Right atrium auricular region (tissue), 2 donors: Measurements from ENCODE around the gene ACSF3. TPM values are rescaled to one million over a fixed set of nuclear protein-coding genes. Genes with fewer than 3 reads are reported as not detected.

Source experiments
- DNase-seq: peaks from one replicate; pipeline ENCODE4 v3.0.0-alpha.2; 2019; ENCODE audit warnings: low spot score
- H3K27ac ChIP-seq, 2 donors: fragments of 200-600 bp; sonication (generic); 1 replicate in 1 of 2; 2 replicates in 1 of 2; pipeline ENCODE4 v1.5.1; 2016 to 2019
- H3K27me3 ChIP-seq, 2 donors: fragments of 200-600 bp; sonication (generic); one replicate each; pipeline versions ENCODE4 v1.5.1 to v1.6.0; 2017 to 2019
- H3K36me3 ChIP-seq: fragments of 200-600 bp; sonication (generic); one replicate; pipeline ENCODE4 v1.5.1; 2016
- H3K4me1 ChIP-seq, 2 donors: fragments of 200-600 bp; sonication (generic); one replicate each; pipeline versions ENCODE4 v1.5.1 to v1.6.0; 2017 to 2019
- H3K4me3 ChIP-seq, 2 donors: fragments of 200-600 bp; sonication (generic); 1 replicate in 1 of 2; 2 replicates in 1 of 2; pipeline ENCODE4 v1.5.1; 2017 to 2019; ENCODE audit warnings: mild to moderate bottlenecking in 1 of 2, moderate library complexity in 1 of 2
- H3K9me3 ChIP-seq, 2 donors: fragments of 200-600 bp; sonication (generic); one replicate each; pipeline ENCODE4 v1.5.1; 2019
- total RNA-seq, 2 donors: library from RNA; depleted of rRNA; stranded (reverse); fragments of >200 nt; gene quantifications; one replicate each; pipeline ENCODE4 v1.1.0, GENCODE V29; 2016
- TF ChIP-seq, protein P1 (sequence below), 2 donors: fragments of 200-600 bp; sonication (generic); IDR thresholded peaks; one replicate each; pipeline ENCODE4 v1.5.1; 2019; ENCODE audit warnings: antibody characterized with exemption in 2 of 2

ACSF3 gene
- total RNA-seq, 2 donors from 2014 or later = 13.4 to 15.9 TPM

DNA sequence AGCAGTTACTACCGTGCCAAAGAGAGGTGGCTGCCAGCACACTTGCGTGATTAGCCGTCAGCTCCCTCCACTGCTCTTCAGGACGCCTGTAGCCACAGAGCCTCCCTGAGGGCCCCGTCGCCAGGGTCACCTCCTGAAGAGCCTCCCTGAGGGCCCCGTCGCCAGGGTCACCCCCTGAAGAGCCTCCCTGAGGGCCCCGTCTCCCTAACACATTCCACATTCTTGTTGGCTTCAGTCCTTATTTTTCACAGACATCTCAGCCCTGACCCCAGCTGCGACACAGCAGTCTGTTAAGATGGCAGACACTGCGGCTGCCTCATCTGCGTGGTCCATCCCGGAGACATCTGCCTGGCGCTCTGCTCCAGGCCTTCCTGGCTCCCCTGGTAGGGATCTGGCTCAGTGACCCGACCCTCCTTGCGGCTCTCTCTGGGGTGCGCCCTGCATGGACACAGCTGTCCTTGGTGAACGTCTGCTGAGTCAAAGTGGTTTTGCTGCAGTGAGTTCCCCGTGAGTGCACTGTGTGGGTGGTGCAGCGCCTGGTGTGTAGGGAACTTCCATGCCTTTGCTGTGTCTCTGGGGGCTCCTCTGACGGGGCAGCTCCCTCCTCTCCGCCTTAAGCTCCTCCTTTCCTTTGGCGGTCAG is 11.4 kb downstream of the ACSF3 start:
- Histone ChIP-seq H3K4me3 (no peak overlapping the region), H3K9me3 (no peaks in the 10 kb centered on the region), H3K4me1 (no peaks in the 10 kb centered on the region), H3K27ac (no peak overlapping the region), H3K36me3 (peaks cover 32% of the 10 kb centered on the region), H3K27me3 (no peaks in the 10 kb centered on the region)
- TF ChIP-seq, protein P1, sequence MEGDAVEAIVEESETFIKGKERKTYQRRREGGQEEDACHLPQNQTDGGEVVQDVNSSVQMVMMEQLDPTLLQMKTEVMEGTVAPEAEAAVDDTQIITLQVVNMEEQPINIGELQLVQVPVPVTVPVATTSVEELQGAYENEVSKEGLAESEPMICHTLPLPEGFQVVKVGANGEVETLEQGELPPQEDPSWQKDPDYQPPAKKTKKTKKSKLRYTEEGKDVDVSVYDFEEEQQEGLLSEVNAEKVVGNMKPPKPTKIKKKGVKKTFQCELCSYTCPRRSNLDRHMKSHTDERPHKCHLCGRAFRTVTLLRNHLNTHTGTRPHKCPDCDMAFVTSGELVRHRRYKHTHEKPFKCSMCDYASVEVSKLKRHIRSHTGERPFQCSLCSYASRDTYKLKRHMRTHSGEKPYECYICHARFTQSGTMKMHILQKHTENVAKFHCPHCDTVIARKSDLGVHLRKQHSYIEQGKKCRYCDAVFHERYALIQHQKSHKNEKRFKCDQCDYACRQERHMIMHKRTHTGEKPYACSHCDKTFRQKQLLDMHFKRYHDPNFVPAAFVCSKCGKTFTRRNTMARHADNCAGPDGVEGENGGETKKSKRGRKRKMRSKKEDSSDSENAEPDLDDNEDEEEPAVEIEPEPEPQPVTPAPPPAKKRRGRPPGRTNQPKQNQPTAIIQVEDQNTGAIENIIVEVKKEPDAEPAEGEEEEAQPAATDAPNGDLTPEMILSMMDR (IDR thresholded peaks at IDR 0.05) = no peak
- no peak for DNase-seq

GRCh38 chr16:89105599-89106151 is 12.0 kb downstream of the ACSF3 start:
- TF ChIP-seq, protein P1 (IDR thresholded peaks at IDR 0.05) = no peak
- Histone ChIP-seq H3K4me3 (no peak overlapping the region), H3K4me1 (no peaks in the 10 kb centered on the region), H3K9me3 (no peaks in the 10 kb centered on the region), H3K27ac (no peak overlapping the region), H3K27me3 (no peaks in the 10 kb centered on the region), H3K36me3 (peaks cover 32% of the 10 kb centered on the region)
- DNase-seq = no peak

DNA sequence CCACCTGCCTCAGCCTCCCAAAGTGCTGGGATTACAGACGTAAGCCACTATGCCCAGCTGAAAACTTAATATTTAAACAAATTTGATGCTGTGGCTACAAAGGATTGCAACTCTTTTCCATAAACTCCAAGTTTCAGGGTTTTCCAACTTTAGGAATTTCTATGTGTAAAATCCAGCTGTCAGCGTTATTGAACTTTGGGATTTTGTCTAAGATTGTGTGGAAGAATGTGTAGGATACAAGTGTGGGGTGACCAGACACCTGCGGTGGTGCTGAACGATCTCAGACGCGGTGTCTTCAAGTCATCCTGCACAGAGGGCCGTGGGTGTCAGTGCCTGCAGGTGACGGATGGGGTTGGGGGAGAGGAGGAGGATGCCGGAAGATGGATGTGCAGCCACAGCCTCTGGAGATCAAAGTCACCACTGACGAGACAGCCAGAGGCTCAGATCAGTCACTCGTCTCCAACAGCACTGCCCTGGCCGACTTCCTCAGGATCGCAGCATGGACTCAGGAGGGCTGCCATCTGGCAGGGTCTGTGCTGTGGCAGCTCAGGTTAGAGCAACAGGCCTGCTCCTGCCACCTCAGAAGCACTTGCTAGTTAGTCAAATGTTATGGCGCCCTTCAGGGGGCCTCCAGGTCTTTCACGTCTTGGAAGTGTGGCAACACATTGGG is 13.0 kb downstream of the ACSF3 start:
- DNase-seq = no peak
- Histone ChIP-seq H3K27ac (no peak overlapping the region), H3K36me3 (peaks cover 29% of the 10 kb centered on the region), H3K4me1 (no peaks in the 10 kb centered on the region), H3K9me3 (no peaks in the 10 kb centered on the region), H3K27me3 (no peaks in the 10 kb centered on the region), H3K4me3 (no peak overlapping the region)
- TF ChIP-seq, protein P1 (IDR thresholded peaks at IDR 0.05) = no peak

GRCh38 chr16:89107203-89107582 is 13.5 kb downstream of the ACSF3 start:
- DNase-seq = no peak
- H3K27ac ChIP-seq = no peak overlapping the region
- no peaks in the 10 kb centered on the region for H3K4me1 ChIP-seq
- H3K9me3 ChIP-seq = no peaks in the 10 kb centered on the region
- TF ChIP-seq, protein P1 (IDR thresholded peaks at IDR 0.05) = no peak
- H3K36me3 ChIP-seq = peaks cover 27% of the 10 kb centered on the region
- H3K27me3 ChIP-seq = no peaks in the 10 kb centered on the region
- no peak overlapping the region for H3K4me3 ChIP-seq

DNA sequence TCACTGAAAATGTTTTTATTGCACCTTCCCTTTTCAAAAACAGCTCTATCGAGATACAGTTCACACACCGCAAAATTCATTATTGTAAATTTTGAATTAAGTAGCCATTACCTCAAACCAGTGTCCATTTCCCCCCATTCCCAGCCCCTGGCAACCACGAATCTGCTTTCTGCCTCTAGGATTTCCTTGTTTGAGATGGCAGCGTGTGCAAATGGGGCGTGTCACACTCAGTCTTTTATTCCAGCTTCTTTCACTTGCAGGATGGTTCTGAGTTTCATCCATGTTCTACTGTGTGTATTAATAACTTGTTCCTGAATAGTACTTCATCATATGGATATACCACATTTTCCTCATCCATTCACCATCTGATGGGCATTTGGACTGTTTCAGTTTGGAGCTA is 14.8 kb downstream of the ACSF3 start:
- peaks cover 26% of the 10 kb centered on the region for H3K36me3 ChIP-seq
- no peak overlapping the region for H3K4me3 ChIP-seq
- no peaks in the 10 kb centered on the region for H3K9me3 ChIP-seq
- H3K27me3 ChIP-seq = no peaks in the 10 kb centered on the region
- H3K27ac ChIP-seq = no peak overlapping the region
- no peaks in the 10 kb centered on the region for H3K4me1 ChIP-seq
- TF ChIP-seq, protein P1 (IDR thresholded peaks at IDR 0.05) = no peak
- no peak for DNase-seq
